ENCODE data around the gene OSBPL6.
"Not testable (repeated sequence)": the region's sequence is repeated elsewhere in the genome, so short reads cannot be mapped to it uniquely, and the experiment has no call there.

The OSBPL6 gene

DNA sequence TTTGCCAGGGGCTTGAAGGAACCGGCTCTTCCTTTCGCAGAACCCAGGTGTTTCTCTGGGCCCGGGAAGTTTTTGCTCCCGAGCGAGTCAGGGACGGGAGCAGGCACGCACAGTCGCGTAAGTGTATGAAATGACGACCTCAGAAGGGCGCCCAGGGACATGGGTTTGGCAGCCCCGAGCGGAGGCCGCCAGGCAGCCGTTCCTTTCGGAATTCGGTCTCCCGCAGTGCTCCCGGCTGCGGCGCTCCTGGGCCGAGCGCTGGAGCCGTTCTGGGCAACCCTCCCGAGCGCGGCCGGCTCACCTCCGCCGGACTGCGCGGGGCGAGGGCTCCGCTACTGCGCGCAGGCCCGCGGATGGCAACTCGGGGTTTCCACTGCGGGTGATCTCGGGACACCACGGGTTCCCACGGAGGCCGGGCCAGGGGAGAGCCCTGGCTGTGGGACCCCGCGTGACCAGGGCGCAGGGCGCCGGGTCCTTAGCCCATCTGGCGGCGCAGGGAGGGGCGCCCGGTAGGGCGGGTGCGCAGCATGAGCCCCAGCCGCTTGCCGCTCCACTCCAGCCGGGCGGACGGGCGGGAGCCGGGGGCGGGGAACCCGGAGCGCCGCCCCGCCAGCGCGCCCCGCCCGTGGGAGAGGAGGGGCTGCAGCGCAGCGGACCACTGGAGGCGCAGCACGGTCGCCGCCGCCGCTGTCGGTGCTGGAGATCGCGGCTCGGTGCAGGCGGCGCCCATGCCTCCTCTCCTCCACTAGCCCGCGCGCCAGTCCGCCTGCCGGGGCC is at the start of gene OSBPL6:
TSS of gene OSBPL6 (plus strand) at position 690 of the 777 bp plus-strand sequence. CDS start 111,673 bp downstream, outside the sequence.
- in situ Hi-C loops (cut with HindIII; ENCODE audit: low sequenced_read_pairs), result no loop called here

DNA sequence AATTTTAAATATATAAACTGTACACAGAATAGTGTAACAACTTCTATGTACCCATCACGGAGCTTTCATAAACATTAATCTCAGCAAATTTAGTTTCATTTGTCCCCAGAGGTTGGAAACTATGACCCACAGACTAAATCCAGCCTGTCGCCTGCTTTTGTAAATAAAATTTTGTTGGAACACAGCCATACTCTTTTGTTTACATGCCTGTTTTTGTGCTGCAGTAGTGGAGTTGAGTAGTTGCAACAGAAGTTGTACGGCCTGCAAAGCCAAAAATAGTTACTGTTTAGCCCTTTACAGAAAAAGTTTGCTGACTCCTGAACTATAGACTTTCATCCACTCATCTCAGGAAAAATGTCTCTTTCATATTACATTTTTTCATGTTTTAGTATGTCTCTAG is 42.3 kb upstream of the OSBPL6 start:
- in situ Hi-C loops (cut with HindIII; ENCODE audit: low sequenced_read_pairs), result no loop called here

DNA sequence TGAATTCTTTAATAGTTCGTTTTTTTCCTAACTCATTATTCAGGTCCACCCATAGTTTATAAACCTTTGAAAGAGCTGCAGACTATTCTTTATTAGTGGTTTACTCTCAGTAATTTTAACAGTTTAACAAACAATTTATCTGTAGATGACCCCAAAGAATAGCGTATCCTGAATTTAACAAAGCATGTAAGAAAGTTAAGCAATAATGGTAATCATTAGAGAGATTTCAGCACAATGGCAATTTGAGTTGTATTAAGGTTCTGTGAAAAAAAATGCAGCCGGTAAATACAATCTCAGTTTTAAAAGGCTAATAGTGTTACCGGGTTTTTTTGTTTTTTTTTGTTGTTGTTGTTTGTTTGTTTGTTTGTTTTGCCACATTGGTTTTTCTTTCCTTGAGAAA is 41.8 kb upstream of the OSBPL6 start:
- in situ Hi-C loops (cut with HindIII; ENCODE audit: low sequenced_read_pairs), result no loop called here

DNA sequence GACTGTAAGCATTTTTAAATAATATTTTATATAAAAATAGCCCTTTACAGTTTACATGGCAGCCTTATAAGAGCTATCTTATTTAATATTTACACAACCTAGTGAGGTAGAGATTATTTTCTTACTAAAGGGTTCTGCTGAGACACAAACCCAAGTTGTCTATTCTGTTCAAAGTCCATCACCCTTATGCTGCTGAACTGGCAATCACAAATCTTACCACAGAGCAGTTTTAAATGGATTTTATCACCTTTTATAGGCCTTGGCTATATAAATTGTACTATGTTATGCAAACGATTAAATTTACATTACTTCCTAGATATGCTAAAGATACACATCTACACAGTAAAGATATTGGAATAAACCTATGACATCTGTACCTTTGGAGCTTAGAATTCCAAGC is 41.3 kb upstream of the OSBPL6 start:
- in situ Hi-C loops (cut with HindIII; ENCODE audit: low sequenced_read_pairs), result no loop called here

GRCh38 chr2:178153878-178154277 is 40.4 kb upstream of the OSBPL6 start:
- in situ Hi-C loops (cut with HindIII; ENCODE audit: low sequenced_read_pairs), result not testable (repeated sequence)

GRCh38 chr2:178155524-178155923 is 38.8 kb upstream of the OSBPL6 start:
- in situ Hi-C loops (cut with HindIII; ENCODE audit: low sequenced_read_pairs), result no loop called here

DNA sequence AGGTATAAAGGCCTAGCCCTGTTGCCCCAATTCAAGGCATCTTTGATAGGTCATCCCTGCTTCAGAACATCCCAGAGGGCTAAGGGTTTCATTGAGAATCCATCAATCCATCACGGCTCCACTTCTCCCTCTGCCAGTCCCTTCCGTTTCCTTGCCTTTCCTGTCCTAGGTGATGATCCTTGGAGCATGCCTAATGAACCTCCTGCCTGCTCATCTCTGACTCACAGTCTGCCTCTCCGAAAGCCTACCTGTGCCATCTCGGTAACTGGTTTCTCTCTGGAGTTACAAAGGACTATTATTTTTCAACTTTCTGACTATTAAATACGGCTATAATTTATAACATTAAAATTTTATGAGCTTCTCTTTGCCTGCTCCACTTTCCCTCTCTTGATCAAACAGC is 36.7 kb upstream of the OSBPL6 start:
- in situ Hi-C loops (cut with HindIII; ENCODE audit: low sequenced_read_pairs), result no loop called here

GRCh38 chr2:178159966-178160365 is 34.3 kb upstream of the OSBPL6 start:
- in situ Hi-C loops (cut with HindIII; ENCODE audit: low sequenced_read_pairs), result no loop called here

- in situ Hi-C loops (cut with HindIII; ENCODE audit: low sequenced_read_pairs), result no loop called here
These were observed 33.7 kb upstream of the OSBPL6 start for GRCh38 chr2:178160601-178161000.

DNA sequence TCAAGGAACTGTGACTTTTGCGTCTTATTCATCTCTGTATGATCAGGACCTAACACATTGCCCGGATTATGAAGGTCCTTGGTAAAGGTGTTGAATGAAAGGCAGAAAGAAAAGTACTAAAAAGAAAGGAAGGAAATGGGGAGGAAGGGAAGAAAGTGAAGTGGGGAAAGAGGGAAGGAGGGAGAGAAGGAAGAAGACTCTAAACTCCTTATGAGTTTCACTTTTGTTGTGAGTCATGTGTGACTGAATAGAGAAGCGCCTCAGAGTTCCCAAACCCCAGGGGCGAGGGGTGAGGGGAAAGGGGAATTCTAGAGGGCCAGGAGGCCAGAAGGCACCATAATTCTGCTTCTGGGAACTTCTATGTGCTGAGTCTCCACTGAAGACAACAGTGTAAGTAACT is 30.9 kb upstream of the OSBPL6 start:
- in situ Hi-C loops (cut with HindIII; ENCODE audit: low sequenced_read_pairs), result no loop called here

GRCh38 chr2:178163911-178164310 is 30.4 kb upstream of the OSBPL6 start:
- in situ Hi-C loops (cut with HindIII; ENCODE audit: low sequenced_read_pairs), result no loop called here

DNA sequence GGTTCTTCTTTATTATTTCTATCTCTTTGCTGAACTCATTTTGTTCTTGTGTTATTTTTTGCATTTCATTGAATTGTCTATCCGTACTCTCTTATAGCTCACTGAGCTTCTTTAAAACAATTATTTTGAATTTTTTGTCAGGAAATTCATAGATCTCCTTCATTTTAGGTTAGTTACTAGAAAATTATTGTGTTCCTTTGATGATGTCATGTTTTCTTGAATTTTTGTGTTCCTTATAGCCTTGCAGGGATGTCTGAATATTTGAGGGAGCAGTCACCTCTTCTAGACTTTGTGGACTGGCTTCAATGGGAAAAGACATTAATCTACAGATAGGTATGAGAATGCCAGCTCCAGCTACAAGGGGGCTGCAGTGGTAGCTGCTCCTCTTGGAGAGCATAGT is 20.7 kb upstream of the OSBPL6 start:
- in situ Hi-C loops (cut with HindIII; ENCODE audit: low sequenced_read_pairs), result no loop called here

- in situ Hi-C loops (cut with HindIII; ENCODE audit: low sequenced_read_pairs), result no loop called here
These were observed 17.1 kb upstream of the OSBPL6 start for GRCh38 chr2:178177066-178177679.

- in situ Hi-C loops (cut with HindIII; ENCODE audit: low sequenced_read_pairs), result not testable (repeated sequence)
These were observed 13.7 kb upstream of the OSBPL6 start for GRCh38 chr2:178180648-178181047.

GRCh38 chr2:178187861-178188260 is 6.5 kb upstream of the OSBPL6 start:
- in situ Hi-C loops (cut with HindIII; ENCODE audit: low sequenced_read_pairs), result loop anchor here (5.0 kb wide), 1 partner anchor 84 kb away; no protein-coding TSS in a partner anchor

DNA sequence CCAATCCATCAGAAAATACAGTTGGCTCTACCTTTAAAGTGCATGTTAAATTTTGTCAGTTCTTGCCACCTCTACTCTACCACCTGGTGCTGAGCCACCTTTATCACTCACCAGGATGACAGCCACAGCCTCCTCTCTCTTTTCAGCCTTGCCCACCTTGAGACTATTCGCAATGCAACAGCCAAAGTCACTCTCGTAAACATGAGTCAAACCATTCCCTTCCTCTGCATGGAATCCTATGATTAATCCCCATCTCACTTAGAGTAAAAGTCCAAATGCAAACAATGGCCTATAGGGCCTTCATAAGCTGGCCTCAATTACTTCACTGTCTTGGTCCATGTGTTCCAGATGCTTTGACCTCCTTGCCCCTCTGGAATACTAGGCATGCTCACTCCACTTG is 5.8 kb upstream of the OSBPL6 start:
- in situ Hi-C loops (cut with HindIII; ENCODE audit: low sequenced_read_pairs), result loop anchor here (5.0 kb wide), 1 partner anchor 84 kb away; no protein-coding TSS in a partner anchor

- in situ Hi-C loops (cut with HindIII; ENCODE audit: low sequenced_read_pairs), result no loop called here
These were observed 3.3 kb upstream of the OSBPL6 start for GRCh38 chr2:178191004-178191508.

DNA sequence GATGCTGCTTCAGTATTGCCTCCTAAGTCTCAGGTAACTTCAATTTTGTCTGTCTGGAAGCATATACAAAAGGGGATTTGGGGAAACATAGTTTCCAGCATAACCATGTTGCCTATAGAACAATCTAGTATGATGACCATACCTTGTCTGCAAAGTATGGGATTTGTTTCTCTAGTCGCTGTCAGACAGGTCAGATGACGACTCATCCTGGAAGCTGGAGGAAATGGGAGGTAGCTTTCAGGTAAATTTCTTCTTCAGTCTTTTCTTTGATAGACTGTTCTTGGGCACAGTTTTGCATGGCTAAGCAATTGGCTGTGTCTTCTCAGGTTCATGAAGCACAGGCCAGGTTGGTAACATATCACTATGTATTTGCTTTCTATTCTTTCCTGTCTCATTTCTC is 2.8 kb upstream of the OSBPL6 start:
- in situ Hi-C loops (cut with HindIII; ENCODE audit: low sequenced_read_pairs), result no loop called here

DNA sequence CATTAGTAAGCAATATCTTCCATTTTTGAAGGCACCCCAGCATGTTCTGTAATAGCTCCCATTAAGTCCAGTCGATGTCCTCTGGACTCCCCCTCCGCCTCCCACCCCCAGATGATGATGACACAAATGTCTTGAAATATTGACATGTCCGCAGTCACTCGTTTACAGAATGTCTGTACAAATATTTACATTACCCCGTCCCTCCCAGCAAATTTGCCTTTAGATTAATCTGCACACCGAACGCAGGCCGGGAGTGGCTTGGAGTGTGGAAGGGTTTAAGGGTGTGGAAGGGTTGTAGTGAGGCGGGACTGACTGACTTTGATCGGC is 853 bp upstream of the OSBPL6 start:
- in situ Hi-C loops (cut with HindIII; ENCODE audit: low sequenced_read_pairs), result no loop called here

GRCh38 chr2:178194600-178195389 is 483 bp downstream of the OSBPL6 start:
- in situ Hi-C loops (cut with HindIII; ENCODE audit: low sequenced_read_pairs), result no loop called here

- in situ Hi-C loops (cut with HindIII; ENCODE audit: low sequenced_read_pairs), result no loop called here
These were observed 1.3 kb downstream of the OSBPL6 start for GRCh38 chr2:178195390-178196166.

All from endothelial cell of hepatic sinusoid (primary cell).